SU-DHL-6 (cell line): ENCODE measurements around the gene PIH1D1.
"Not testable (repeated sequence)": the region's sequence is repeated elsewhere in the genome, so short reads cannot be mapped to it uniquely, and the experiment has no call there.

Experiments
- H2AFZ ChIP-seq: fragments of 200-600 bp; sonication (generic); 2 replicates; pipeline ENCODE4 v1.6.1; 2014; ENCODE audit warnings: low read depth, mild to moderate bottlenecking, moderate library complexity, mixed read lengths, antibody characterized with exemption, low read length; ENCODE audit not compliant: severe bottlenecking
- H3F3A ChIP-seq: fragments of 200-600 bp; shearing (Covaris generic); 2 replicates; pipeline ENCODE4 v1.6.0; 2016; ENCODE audit warnings: antibody characterized with exemption, mild to moderate bottlenecking; ENCODE audit not compliant: insufficient read depth
- H3K27ac ChIP-seq: fragments of 200-600 bp; sonication (generic); 2 replicates; pipeline ENCODE4 v1.5.1; 2016; ENCODE audit warnings: low read depth, mild to moderate bottlenecking, low read length, moderate library complexity, mixed read lengths
- H3K27me3 ChIP-seq: fragments of 200-600 bp; sonication (generic), shearing (Covaris generic); 2 replicates; pipeline ENCODE4 v1.6.0; 2014; ENCODE audit warnings: mild to moderate bottlenecking, low read length
- H3K36me3 ChIP-seq: fragments of 200-600 bp; sonication (generic); 2 replicates; pipeline ENCODE4 v1.6.1; 2014; ENCODE audit warnings: mild to moderate bottlenecking, low read length, mixed read lengths
- H3K4me2 ChIP-seq: fragments of 300-600, 200-600 bp; shearing (Covaris generic), sonication (generic); 2 replicates; pipeline ENCODE4 v1.6.0; 2014; ENCODE audit warnings: low read length, low read depth, mild to moderate bottlenecking; ENCODE audit not compliant: poor library complexity, severe bottlenecking
- H3K4me3 ChIP-seq: fragments of 200-600 bp; sonication (generic); 2 replicates; pipeline ENCODE4 v1.5.1; 2014; ENCODE audit warnings: antibody characterized with exemption, low read length, mild to moderate bottlenecking, mixed read lengths; ENCODE audit not compliant: insufficient read depth, poor library complexity, severe bottlenecking
- H3K79me2 ChIP-seq: fragments of 200-600 bp; sonication (generic); 2 replicates; pipeline ENCODE4 v1.6.1; 2014; ENCODE audit warnings: mild to moderate bottlenecking, low read length, moderate library complexity; ENCODE audit not compliant: insufficient read depth
- H3K9ac ChIP-seq: fragments of 200-600 bp; sonication (generic); 2 replicates; pipeline ENCODE4 v1.7.0; 2014; ENCODE audit warnings: mild to moderate bottlenecking, low read length
- H3K9me2 ChIP-seq: fragments of 200-600 bp; sonication (generic); replicated peaks from 2 replicates; pipeline ENCODE4 v1.6.1; 2014; ENCODE audit warnings: low read length; ENCODE audit not compliant: insufficient read depth
- H3K9me3 ChIP-seq: fragments of 200-600 bp; sonication (generic); 2 replicates; pipeline ENCODE4 v1.6.1; 2014; ENCODE audit warnings: low read length, mixed read lengths; ENCODE audit not compliant: insufficient read depth
- H4K20me1 ChIP-seq: fragments of 200-600 bp; sonication (generic); 2 replicates; pipeline ENCODE4 v1.6.1; 2014; ENCODE audit warnings: low read depth, mild to moderate bottlenecking, antibody characterized with exemption, low read length, moderate library complexity, mixed read lengths
- CTCF ChIP-seq: fragments of 200-600 bp; sonication (generic); IDR thresholded peaks from one replicate; pipeline ENCODE4 v1.5.1; 2017; ENCODE audit warnings: antibody characterized with exemption, mild to moderate bottlenecking, low read length, moderate library complexity; ENCODE audit not compliant: insufficient read depth, poor library complexity, severe bottlenecking
- EZH2phosphoT487 ChIP-seq: fragments of 200-600 bp; sonication (generic), shearing (Covaris generic); conservative IDR thresholded peaks from 2 replicates; pipeline ENCODE4 v1.6.1; 2018; ENCODE audit warnings: mild to moderate bottlenecking, antibody characterized with exemption, low read length, moderate library complexity, mixed read lengths

The PIH1D1 gene

DNA sequence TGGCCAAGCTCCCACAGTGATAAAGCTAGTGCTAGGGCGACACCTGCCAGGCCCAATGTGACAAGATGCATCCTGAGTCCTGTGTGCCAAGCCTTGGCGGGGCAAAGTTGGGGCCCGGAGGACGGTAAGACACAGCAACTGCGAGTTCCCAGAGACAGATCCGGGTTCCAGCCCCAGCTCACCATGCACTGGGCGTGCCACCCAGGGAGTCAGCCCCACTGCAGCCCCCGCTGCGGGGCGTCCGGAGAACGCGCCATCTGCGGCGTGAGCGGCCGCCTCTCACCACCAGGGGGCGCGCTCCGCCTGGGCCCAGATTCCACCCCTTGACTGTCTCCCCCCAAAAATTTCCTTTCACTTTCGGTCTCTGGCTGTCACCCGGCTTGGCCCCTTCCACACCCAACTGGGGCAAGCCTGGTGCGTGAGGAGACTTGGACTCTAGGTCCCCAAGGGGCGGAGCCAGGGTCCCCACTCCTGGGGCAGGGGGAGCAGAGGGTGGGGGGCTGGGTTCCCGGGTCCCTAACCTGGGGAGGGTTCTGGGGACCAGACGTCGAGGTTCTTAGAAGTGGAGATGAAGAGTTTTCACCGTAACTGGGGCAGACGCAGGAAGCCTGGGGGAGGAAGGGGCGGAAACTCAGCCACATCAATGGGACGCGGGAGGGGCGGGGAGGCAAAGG is 22.4 kb upstream of the PIH1D1 start, which contains the start of gene FLT3LG:
Gene FLT3LG, plus strand, starts transcription at position 348 of the 674 bp plus-strand sequence. CDS start 425 bp downstream, outside the sequence.
- Histone ChIP-seq H3F3A (peaks cover 13% of the 10 kb centered on the region; the same call in 1 of the 2 replicates), H3K4me2 (peak within 1 kb of the TSS; percentile 94), H4K20me1 (no peaks in the 10 kb centered on the region), H3K79me2 (no peaks in the 10 kb centered on the region), H3K27me3 (no peaks in the 10 kb centered on the region), H3K9me3 (no peaks in the 10 kb centered on the region), H3K27ac (no peak within 1 kb of the TSS), H2AFZ (peak within 1 kb of the TSS; percentile 95), H3K9me2 (no peaks in the 10 kb centered on the region), H3K9ac (peak within 1 kb of the TSS; percentile 57), H3K4me3 (peak within 1 kb of the TSS; percentile 56), H3K36me3 (no peaks in the 10 kb centered on the region)
- TF ChIP-seq EZH2phosphoT487: no peak
- TF ChIP-seq CTCF: peak; percentile 98

GRCh38 chr19:49473501-49473867 is 21.9 kb upstream of the PIH1D1 start:
- not testable (repeated sequence) for H3K27me3 ChIP-seq, H3K9me3 ChIP-seq, H3K36me3 ChIP-seq, H3K9me2 ChIP-seq, H3K27ac ChIP-seq, H4K20me1 ChIP-seq, H3K79me2 ChIP-seq
- Histone ChIP-seq H3K4me3 (peak overlapping the region; percentile 56), H3K4me2 (peak overlapping the region; percentile 94), H2AFZ (peak overlapping the region; percentile 95), H3K9ac (peak overlapping the region; percentile 57), H3F3A (peaks cover 13% of the 10 kb centered on the region; the same call in 1 of the 2 replicates)

DNA sequence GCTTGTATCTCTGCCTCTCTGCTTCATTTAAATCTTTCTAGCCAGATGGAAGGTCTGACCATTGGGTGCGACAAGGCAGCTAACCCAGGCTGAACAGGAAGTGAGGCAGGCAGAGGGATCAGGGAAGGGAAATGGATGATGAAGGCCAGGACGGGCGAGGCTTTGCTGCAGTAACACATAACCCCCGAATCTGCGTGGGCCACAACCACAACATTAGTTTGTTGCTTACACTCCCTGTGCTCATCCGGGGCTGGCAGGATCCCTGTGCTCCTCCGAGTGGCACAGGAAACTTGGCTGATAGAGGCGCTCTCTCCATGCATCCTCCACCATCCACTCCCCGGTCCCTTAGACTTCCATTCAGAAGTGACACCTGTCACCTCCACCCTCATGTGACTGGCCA is 21.3 kb upstream of the PIH1D1 start:
- TF ChIP-seq CTCF: no peak
- no peak for TF ChIP-seq EZH2phosphoT487
- Histone ChIP-seq H4K20me1 (no peaks in the 10 kb centered on the region), H3K9me3 (no peaks in the 10 kb centered on the region), H3K9ac (no peak overlapping the region), H3K36me3 (no peaks in the 10 kb centered on the region), H3K4me3 (no peak overlapping the region), H3K27me3 (no peaks in the 10 kb centered on the region), H2AFZ (no peak overlapping the region), H3F3A (peaks cover 13% of the 10 kb centered on the region; the same call in 1 of the 2 replicates), H3K9me2 (no peaks in the 10 kb centered on the region), H3K27ac (no peak overlapping the region), H3K79me2 (no peaks in the 10 kb centered on the region), H3K4me2 (no peak overlapping the region)

DNA sequence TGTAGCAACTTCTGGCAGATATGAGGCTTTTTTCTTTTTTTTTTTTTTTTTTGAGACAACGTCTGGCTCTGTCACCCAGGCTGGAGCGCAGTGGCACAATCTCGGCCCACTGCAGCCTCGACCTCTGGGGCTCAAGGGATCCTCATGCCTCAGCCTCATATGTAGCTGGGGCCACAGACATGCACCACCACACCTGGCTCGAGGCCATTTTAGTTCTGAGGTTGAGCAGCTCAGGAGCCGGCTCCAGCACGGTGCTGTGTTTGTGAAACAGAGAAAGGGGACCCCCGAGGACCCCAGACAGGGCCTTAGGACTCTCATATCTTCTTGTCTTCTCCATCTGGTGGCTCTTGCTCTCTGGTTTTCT is 19.0 kb upstream of the PIH1D1 start:
- no peak overlapping the region for H3K4me3 ChIP-seq
- H3K27me3 ChIP-seq: no peaks in the 10 kb centered on the region
- H3K9me2 ChIP-seq: no peaks in the 10 kb centered on the region
- no peaks in the 10 kb centered on the region for H4K20me1 ChIP-seq
- H3K36me3 ChIP-seq: no peaks in the 10 kb centered on the region
- H3K79me2 ChIP-seq: no peaks in the 10 kb centered on the region
- peaks cover 13% of the 10 kb centered on the region; the same call in 1 of the 2 replicates for H3F3A ChIP-seq
- H3K9ac ChIP-seq: no peak overlapping the region
- no peak overlapping the region for H3K4me2 ChIP-seq
- no peak for TF ChIP-seq CTCF
- TF ChIP-seq EZH2phosphoT487: no peak
- no peak overlapping the region for H2AFZ ChIP-seq
- 0 out of 2 replicates have a peak overlapping the region, but pooled peaks have one; percentile 40 for H3K27ac ChIP-seq
- no peaks in the 10 kb centered on the region for H3K9me3 ChIP-seq
